Measurements from ENCODE around the gene TMEM231. TPM values are rescaled to one million over a fixed set of nuclear protein-coding genes. Genes with fewer than 3 reads are reported as not detected.
A peak's percentile ranks its signal among the peaks of the same experiment; 100 is the strongest.
"Not testable (repeated sequence)": the region's sequence is repeated elsewhere in the genome, so short reads cannot be mapped to it uniquely, and the experiment has no call there.

Gene TMEM231
- total RNA-seq, 4 donors from 2014 or later: 6.0 to 11.9 (median 9.3) TPM

DNA sequence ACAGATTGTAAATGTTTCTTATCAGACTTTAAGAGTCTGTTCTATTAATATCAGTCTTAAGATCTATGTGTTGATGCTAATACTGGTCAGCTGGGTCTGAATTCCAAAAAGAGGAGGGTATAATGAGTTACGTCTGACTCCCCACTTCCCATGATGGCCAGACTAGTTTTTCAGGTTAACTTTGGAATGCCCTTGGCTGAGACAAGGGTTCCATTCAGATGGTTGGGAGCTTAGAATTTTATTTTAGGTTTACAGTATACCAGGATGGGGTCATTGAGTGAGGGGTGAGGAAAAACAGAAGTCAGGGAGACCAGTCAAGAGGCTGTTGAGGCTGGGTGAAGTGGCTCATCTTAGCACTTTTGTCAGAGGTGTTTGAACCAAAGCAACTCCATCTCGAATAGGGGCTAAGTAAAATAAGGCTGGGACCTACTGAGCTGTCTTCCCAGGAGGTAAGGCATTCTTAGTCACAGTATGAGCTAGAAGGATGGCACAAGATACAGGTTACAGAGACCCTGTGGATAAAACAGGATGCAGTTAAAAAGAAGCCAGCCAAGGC is 2.9 kb upstream of the TMEM231 start:
- Histone ChIP-seq H3K4me1 (peaks cover 24% of the 10 kb centered on the region), H3K36me3 (no peaks in the 10 kb centered on the region), H3K9me3 (no peaks in the 10 kb centered on the region), H3K4me3 (no peak overlapping the region), H3K27ac (no peak overlapping the region), H3K27me3 (no peaks in the 10 kb centered on the region)
- 75% methylated on average over 2 of the region's 2 CpGs for WGBS
- DNase-seq (ENCODE audit: low spot score in 2 of 2): no peak
- TF ChIP-seq, protein P1, sequence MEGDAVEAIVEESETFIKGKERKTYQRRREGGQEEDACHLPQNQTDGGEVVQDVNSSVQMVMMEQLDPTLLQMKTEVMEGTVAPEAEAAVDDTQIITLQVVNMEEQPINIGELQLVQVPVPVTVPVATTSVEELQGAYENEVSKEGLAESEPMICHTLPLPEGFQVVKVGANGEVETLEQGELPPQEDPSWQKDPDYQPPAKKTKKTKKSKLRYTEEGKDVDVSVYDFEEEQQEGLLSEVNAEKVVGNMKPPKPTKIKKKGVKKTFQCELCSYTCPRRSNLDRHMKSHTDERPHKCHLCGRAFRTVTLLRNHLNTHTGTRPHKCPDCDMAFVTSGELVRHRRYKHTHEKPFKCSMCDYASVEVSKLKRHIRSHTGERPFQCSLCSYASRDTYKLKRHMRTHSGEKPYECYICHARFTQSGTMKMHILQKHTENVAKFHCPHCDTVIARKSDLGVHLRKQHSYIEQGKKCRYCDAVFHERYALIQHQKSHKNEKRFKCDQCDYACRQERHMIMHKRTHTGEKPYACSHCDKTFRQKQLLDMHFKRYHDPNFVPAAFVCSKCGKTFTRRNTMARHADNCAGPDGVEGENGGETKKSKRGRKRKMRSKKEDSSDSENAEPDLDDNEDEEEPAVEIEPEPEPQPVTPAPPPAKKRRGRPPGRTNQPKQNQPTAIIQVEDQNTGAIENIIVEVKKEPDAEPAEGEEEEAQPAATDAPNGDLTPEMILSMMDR (IDR thresholded peaks at IDR 0.05): no peak
- no peak for TF ChIP-seq EP300 (IDR thresholded peaks at IDR 0.05)
- TF ChIP-seq POLR2AphosphoS5 (IDR thresholded peaks at IDR 0.05): no peak
- TF ChIP-seq POLR2A (IDR thresholded peaks at IDR 0.05): no peak

DNA sequence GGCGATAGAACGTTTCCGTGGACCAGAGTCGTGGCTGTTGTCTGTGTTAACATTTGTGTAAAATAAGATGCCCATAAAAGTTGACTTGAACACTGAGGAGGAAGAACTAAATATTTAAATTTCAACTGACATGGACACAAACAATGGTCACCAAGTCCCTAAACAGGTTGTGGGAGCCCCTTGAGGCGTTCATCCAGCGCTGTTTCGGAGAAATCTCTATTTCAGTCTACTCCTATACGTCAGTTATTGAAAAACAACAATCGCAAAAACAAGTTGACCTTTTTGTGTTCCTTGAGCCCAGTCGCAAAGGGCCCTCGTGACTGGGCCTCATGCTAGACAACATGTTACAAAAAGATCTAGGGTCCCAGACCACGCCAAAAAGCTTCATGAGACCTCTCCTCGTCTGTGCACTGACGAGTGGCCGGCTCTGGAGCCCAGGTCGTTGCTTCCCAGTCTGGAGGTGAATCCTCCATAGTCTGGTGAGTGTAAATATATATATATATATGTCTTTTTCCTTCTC is 439 bp upstream of the TMEM231 start:
- H3K4me1 ChIP-seq: peaks cover 24% of the 10 kb centered on the region
- peak overlapping the region; percentile 73 for H3K27ac ChIP-seq
- peak overlapping the region; percentile 68 for H3K4me3 ChIP-seq
- no peaks in the 10 kb centered on the region for H3K36me3 ChIP-seq
- DNase-seq (ENCODE audit: low spot score in 2 of 2): no peak
- H3K27me3 ChIP-seq: no peaks in the 10 kb centered on the region
- TF ChIP-seq POLR2A (IDR thresholded peaks at IDR 0.05) (no peak), POLR2AphosphoS5 (IDR thresholded peaks at IDR 0.05) (no peak), EP300 (IDR thresholded peaks at IDR 0.05) (no peak)
- TF ChIP-seq, protein P1 (IDR thresholded peaks at IDR 0.05): no peak
- H3K9me3 ChIP-seq: no peaks in the 10 kb centered on the region
- 52% methylated on average over 16 of the region's 16 CpGs for WGBS

DNA sequence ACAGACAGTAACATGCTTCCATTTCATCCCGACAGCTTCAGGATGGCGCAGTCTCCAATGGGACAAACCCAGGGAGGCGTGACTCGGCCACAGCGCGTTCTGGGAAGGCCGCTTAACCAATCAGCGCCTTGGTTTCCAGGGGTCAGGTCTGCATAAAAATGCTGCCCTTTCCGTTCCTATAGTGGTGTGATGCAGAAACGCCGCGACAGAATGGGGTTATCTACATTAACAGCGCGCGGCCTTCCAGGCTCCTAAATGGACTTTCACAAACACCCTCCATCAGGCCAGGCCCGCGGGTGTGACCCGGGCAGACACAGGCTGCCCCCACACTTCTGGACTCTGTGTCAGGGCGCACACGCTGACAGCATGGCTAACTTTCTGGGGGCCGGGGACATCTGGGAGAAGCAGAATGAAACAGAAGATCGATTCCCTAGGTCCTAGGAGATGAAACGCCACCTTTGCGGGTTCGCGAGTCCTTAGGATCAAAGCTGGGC is 792 bp downstream of the TMEM231 start:
- H3K4me3 ChIP-seq: peak overlapping the region; percentile 68
- peaks cover 24% of the 10 kb centered on the region for H3K4me1 ChIP-seq
- H3K36me3 ChIP-seq: no peaks in the 10 kb centered on the region
- H3K9me3 ChIP-seq: no peaks in the 10 kb centered on the region
- H3K27me3 ChIP-seq: no peaks in the 10 kb centered on the region
- peak; percentile 79 to 83 for DNase-seq (ENCODE audit: low spot score in 2 of 2)
- TF ChIP-seq EP300 (IDR thresholded peaks at IDR 0.05): no peak
- no peak for TF ChIP-seq POLR2AphosphoS5 (IDR thresholded peaks at IDR 0.05)
- TF ChIP-seq, protein P1 (IDR thresholded peaks at IDR 0.05): no peak
- peak overlapping the region; percentile 73 for H3K27ac ChIP-seq
- under 1% methylated on average over 9 of the region's 26 CpGs for WGBS

DNA sequence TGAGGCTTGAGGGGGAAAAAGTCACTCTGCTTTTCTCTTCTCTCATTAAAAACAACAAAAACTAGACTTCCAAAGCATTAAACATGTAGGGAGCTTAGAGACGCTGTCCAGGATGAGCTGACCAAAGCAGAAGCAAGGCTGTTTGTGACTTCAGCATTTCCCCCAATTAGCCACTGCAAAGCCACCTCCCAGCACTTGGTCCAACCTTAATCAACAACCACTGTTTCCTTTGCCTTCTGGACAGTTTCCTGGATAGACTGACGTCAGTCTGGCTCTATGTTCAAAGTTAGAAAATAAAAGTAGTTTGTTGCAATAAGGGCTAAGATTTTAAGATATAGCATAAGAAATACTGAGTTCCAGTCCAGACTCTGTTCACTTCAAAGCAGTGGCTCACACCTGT is 3.1 kb downstream of the TMEM231 start:
- no peak for DNase-seq (ENCODE audit: low spot score in 2 of 2)
- no peak for TF ChIP-seq POLR2A (IDR thresholded peaks at IDR 0.05)
- Histone ChIP-seq H3K27me3 (no peaks in the 10 kb centered on the region), H3K4me3 (no peak overlapping the region), H3K27ac (no peak overlapping the region), H3K36me3 (no peaks in the 10 kb centered on the region), H3K9me3 (no peaks in the 10 kb centered on the region), H3K4me1 (peaks cover 21% of the 10 kb centered on the region)
- 65% methylated on average over 2 of the region's 2 CpGs for WGBS

DNA sequence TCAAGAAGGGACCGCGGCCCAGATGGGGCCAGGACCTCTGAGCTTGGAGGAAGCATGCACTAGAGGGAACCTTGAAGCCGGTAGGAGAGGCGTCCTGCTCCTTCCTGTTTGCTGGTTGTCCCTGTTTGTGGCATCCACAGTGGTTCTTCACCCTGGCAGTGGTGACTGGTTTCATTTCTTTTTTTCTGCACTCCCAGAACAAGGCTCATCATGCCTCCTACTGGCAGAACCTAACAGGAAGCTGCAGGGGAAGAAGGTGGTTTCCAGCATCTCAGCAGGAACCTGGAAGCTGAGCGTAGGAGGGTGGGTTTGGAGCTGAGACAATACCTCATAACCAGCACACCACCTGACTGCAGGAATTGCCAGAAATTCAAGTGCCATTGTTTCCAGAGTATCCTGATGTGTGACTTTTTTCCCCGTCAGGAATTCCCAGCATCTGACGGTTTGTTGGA is 5.8 kb downstream of the TMEM231 start:
- Histone ChIP-seq H3K27ac (peak overlapping the region; percentile 55), H3K4me3 (peak overlapping the region; percentile 16)
- DNase-seq (ENCODE audit: low spot score in 2 of 2): no peak

DNA sequence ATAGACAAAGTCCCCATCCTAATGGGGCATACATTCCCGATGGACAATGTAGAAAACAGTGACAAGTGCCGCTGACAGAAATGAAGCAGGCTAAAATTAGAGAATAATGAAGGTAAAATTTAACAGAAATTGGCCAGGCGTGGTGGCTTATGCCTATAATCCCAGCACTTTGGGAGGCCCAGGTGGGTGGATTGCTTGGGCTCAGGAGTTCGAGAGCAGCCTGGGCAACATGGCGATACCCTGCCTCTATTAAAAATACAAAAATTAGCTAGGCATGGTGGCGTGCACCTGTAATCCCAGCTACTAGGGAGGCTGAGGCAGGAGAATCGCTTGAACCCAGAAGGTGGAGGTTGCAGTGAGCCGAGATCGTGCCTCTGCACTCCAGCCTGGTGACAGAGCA is 7.6 kb downstream of the TMEM231 start:
- not testable (repeated sequence) for H3K4me3 ChIP-seq; H3K36me3 ChIP-seq; H3K27me3 ChIP-seq; H3K9me3 ChIP-seq; H3K4me1 ChIP-seq; H3K27ac ChIP-seq; DNase-seq (ENCODE audit: low spot score in 2 of 2)
- WGBS: 96% methylated on average over 9 of the region's 9 CpGs

More for the DNA sequence above, 5.8 kb downstream of the TMEM231 start:
- TF ChIP-seq EP300 (IDR thresholded peaks at IDR 0.05): no peak
- TF ChIP-seq POLR2A (IDR thresholded peaks at IDR 0.05): no peak
- TF ChIP-seq POLR2AphosphoS5 (IDR thresholded peaks at IDR 0.05): no peak
- TF ChIP-seq, protein P1 (IDR thresholded peaks at IDR 0.05): peak in 1 of 2 donors; percentile 30
- WGBS: 58% methylated on average over 7 of the region's 7 CpGs
- H3K4me1 ChIP-seq: peaks cover 7% of the 10 kb centered on the region
- H3K27me3 ChIP-seq: no peaks in the 10 kb centered on the region
- H3K36me3 ChIP-seq: no peaks in the 10 kb centered on the region
- H3K9me3 ChIP-seq: no peaks in the 10 kb centered on the region
